Nephron progenitor cell (in vitro differentiated cells): Measurements from ENCODE around the gene STX7.

Experiments used
- DNase-seq: peaks from one replicate; pipeline ENCODE4 v3.0.0; 2021
- H3K27ac Mint-ChIP-seq: 2 replicates; pipeline ENCODE4 v1.8.0; 2021; ENCODE audit warnings: mild to moderate bottlenecking, moderate library complexity, mixed read lengths
- H3K27me3 Mint-ChIP-seq: 2 replicates; pipeline ENCODE4 v1.8.0; 2021; ENCODE audit warnings: mild to moderate bottlenecking, low read depth, mixed read lengths; ENCODE audit not compliant: poor library complexity
- H3K36me3 Mint-ChIP-seq: 2 replicates; pipeline ENCODE4 v1.8.0; 2021; ENCODE audit warnings: low read depth, mixed read lengths
- H3K4me1 Mint-ChIP-seq: 2 replicates; pipeline ENCODE4 v1.8.0; 2021; ENCODE audit warnings: mixed read lengths
- H3K4me3 Mint-ChIP-seq: 2 replicates; pipeline ENCODE4 v1.8.0; 2021; ENCODE audit warnings: mild to moderate bottlenecking, moderate library complexity, mixed read lengths
- H3K9me3 Mint-ChIP-seq: 2 replicates; pipeline ENCODE4 v1.8.0; 2021; ENCODE audit warnings: mild to moderate bottlenecking, moderate library complexity, mixed read lengths
- CTCF ChIP-seq: fragments of 200-600 bp; sonication (generic); IDR thresholded peaks from 2 replicates; pipeline ENCODE4 v1.5.0; 2021; ENCODE audit warnings: antibody characterized with exemption

Gene STX7

GRCh38 chr6:132404330-132404729 is 108.6 kb downstream of the STX7 start:
- DNase-seq: no peak
- H3K27ac Mint-ChIP-seq: no peak overlapping the region
- no peaks in the 10 kb centered on the region for H3K36me3 Mint-ChIP-seq
- H3K4me3 Mint-ChIP-seq: no peak overlapping the region
- no peak for TF ChIP-seq CTCF
- no peaks in the 10 kb centered on the region for H3K9me3 Mint-ChIP-seq
- peaks cover 40% of the 10 kb centered on the region for H3K27me3 Mint-ChIP-seq
- no peaks in the 10 kb centered on the region for H3K4me1 Mint-ChIP-seq

DNA sequence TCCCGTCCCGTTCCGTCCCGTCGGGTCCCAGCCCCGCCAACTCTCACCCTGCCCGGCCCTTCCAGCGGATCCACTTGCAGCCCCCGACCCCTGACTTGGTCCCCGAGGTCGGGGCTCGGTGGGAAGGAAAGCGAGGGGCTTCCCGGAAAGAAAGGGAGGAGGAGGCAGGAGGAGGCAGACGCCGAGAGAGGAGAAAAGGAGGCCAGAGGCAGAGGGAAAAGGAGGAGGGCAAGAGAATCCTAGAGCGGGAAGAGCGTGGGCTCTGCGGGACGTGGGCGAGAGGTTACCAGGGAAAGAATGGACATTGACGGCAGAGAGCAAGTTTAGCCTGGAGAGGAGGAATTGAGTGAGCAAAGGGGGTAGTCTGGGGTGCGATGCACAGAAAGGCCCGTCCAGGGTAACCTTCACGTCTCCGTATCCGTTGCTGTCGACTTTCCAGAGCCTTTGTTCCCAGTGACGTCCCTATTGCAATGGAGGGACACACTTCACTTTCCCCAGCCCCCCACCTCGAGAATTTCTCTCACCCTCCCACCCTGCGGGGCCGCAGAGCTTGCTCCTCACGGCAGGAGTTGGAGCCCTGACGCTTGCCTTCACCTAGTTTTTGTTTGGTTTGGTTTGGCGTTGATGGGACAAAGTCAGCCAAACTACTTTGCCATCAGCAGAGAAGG is 111.2 kb downstream of the STX7 start:
- Mint-ChIP-seq H3K4me3 (peak overlapping the region; percentile 82), H3K27ac (no peak overlapping the region), H3K4me1 (no peaks in the 10 kb centered on the region), H3K27me3 (peaks cover 53% of the 10 kb centered on the region), H3K9me3 (peaks cover 2% of the 10 kb centered on the region), H3K36me3 (peaks cover 2% of the 10 kb centered on the region)
- no peak for DNase-seq
- TF ChIP-seq CTCF: no peak

DNA sequence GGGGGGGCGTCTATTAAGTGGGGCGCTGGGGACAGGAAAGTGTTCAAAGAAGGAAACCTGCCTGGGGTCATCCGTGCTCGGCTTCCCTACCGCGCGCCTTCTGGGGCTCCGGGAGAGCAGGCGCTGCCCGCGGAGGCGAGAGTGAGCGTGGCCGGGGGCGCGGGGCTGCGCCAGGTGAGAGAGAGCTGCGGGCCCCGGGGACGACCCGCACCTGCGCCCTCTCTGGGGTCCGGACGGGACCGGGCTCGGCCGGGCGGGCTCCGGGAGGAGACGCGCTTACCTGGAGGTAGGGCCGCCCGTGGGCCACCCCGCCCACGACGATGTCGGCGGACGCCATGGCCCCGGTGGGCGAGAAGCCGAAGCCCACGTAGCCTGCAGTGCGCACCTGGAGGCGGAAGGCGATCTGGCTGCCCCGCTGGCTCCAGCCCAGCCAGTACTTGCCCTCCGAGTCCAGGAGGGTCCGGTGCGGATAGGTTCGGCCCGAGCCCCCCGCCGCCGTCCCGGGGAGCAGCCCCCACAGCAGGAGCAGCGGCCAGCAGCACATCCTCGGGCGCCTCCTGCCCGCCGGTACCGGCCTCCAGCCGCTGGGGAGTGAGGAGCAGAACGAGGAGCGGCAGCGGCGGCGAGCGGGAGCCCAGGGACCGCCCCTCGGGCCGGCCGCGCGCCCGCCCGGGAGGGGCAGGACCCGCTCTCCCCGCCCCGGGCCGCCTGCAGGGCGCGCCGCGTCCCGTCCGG is 111.9 kb downstream of the STX7 start, which contains the start of gene MOXD1:
Gene MOXD1 (minus strand): TSS at position 593 of the 735 bp plus-strand sequence. CDS start 49 bp downstream, at position 544.
- H3K4me3 Mint-ChIP-seq: peak within 1 kb of the TSS; percentile 88
- peak; percentile 77 for DNase-seq
- H3K9me3 Mint-ChIP-seq: peaks cover 8% of the 10 kb centered on the region
- H3K27ac Mint-ChIP-seq: no peak within 1 kb of the TSS
- no peaks in the 10 kb centered on the region for H3K4me1 Mint-ChIP-seq
- TF ChIP-seq CTCF: no peak
- peaks cover 53% of the 10 kb centered on the region for H3K27me3 Mint-ChIP-seq
- H3K36me3 Mint-ChIP-seq: peaks cover 9% of the 10 kb centered on the region

DNA sequence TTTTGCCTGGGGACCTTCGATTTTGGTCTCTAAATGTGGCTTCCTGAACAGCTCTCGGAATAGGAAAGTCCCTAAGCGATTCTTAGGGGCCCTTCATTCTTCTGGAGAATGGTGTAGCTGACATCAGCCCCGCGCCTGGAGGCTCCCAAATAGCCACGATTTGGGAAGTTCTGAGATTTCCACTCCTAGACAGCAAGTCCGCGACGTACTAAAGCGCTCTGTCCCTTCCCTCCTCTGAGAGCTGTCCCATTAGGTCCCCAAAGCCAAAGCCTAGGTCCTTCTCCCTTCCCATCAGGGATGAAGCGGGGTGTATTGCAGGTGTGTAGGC is 112.4 kb downstream of the STX7 start:
- H3K27me3 Mint-ChIP-seq: peaks cover 56% of the 10 kb centered on the region
- H3K4me3 Mint-ChIP-seq: peak overlapping the region; percentile 88
- H3K4me1 Mint-ChIP-seq: no peaks in the 10 kb centered on the region
- peaks cover 12% of the 10 kb centered on the region for H3K36me3 Mint-ChIP-seq
- peaks cover 13% of the 10 kb centered on the region for H3K9me3 Mint-ChIP-seq
- no peak for DNase-seq
- no peak overlapping the region for H3K27ac Mint-ChIP-seq
- TF ChIP-seq CTCF: no peak

- TF ChIP-seq CTCF: no peak
Observed at GRCh38 chr6:132399376-132400074, 113.4 kb downstream of the STX7 start.

More at GRCh38 chr6:132399376-132400074, 113.4 kb downstream of the STX7 start:
- DNase-seq: no peak
- H3K27me3 Mint-ChIP-seq: peaks cover 56% of the 10 kb centered on the region
- H3K9me3 Mint-ChIP-seq: peaks cover 23% of the 10 kb centered on the region
- H3K36me3 Mint-ChIP-seq: peaks cover 22% of the 10 kb centered on the region
- H3K27ac Mint-ChIP-seq: no peak overlapping the region
- H3K4me3 Mint-ChIP-seq: peak overlapping the region; percentile 88
- no peaks in the 10 kb centered on the region for H3K4me1 Mint-ChIP-seq
